Caco-2 (cell line): ENCODE data around the gene SLC18A2. TPM values are rescaled to one million over a fixed set of nuclear protein-coding genes. Genes with fewer than 3 reads are reported as not detected.

Experiments
- BruUV-seq: library from RNA; stranded (reverse); fragments of 400-500 nt; replicated peaks from 2 replicates; lab custom pipeline; 2021; lab: Mats Ljungman, UMichigan
- CTCF ChIA-PET: fragments of 300-600 bp; sonication (Branson Sonifier 250); formaldehyde crosslinking; loops from one replicate; lab custom pipeline; 2022; ENCODE audit warnings: antibody characterized with exemption; lab: Charles Lee
- POLR2A ChIA-PET: fragments of 300-600 bp; sonication (Branson Sonifier 250); formaldehyde crosslinking; loops from one replicate; lab custom pipeline; 2022; ENCODE audit warnings: antibody characterized with exemption; lab: Charles Lee
- DNase-seq, 2 experiments: peaks; one replicate each; pipeline versions ENCODE4 v3.0.0 to v3.0.0-alpha.2; 2020 to 2022
- H3K27me3 ChIP-seq: replicated peaks from 2 replicates; pipeline ENCODE4 v1.6.0; 2011; ENCODE audit warnings: low read length; ENCODE audit not compliant: control insufficient read depth, insufficient read depth
- H3K36me3 ChIP-seq: 2 replicates; pipeline ENCODE4 v1.5.1; 2011; ENCODE audit warnings: low read length; ENCODE audit not compliant: control insufficient read depth, insufficient read depth
- H3K4me1 ChIP-seq: fragments of 250-450 bp; sonication (Bioruptor Pico); 2 replicates; pipeline ENCODE4 v1.5.1; 2020; ENCODE audit warnings: mild to moderate bottlenecking
- H3K4me3 ChIP-seq: 2 replicates; pipeline ENCODE4 v1.5.1; 2011; ENCODE audit warnings: low read depth, mild to moderate bottlenecking, control low read depth, low read length
- H3K9me3 ChIP-seq: fragments of 250-450 bp; sonication (Bioruptor Pico); 2 replicates; pipeline ENCODE4 v1.5.1; 2020; ENCODE audit warnings: mild to moderate bottlenecking, moderate library complexity
- H3K27ac Mint-ChIP-seq: one replicate; pipeline ENCODE4 v1.8.0; 2022; ENCODE audit warnings: mixed read lengths; ENCODE audit not compliant: unreplicated experiment
- H3K27me3 Mint-ChIP-seq: one replicate; pipeline ENCODE4 v1.8.0; 2022; ENCODE audit warnings: mixed read lengths; ENCODE audit not compliant: insufficient read depth, unreplicated experiment
- H3K36me3 Mint-ChIP-seq: one replicate; pipeline ENCODE4 v1.8.0; 2022; ENCODE audit warnings: mild to moderate bottlenecking, mixed read lengths; ENCODE audit not compliant: insufficient read depth, unreplicated experiment
- H3K4me1 Mint-ChIP-seq: one replicate; pipeline ENCODE4 v1.8.0; 2022; ENCODE audit warnings: low read depth, mixed read lengths; ENCODE audit not compliant: unreplicated experiment
- H3K4me3 Mint-ChIP-seq: one replicate; pipeline ENCODE4 v1.8.0; 2022; ENCODE audit warnings: mild to moderate bottlenecking, moderate library complexity, mixed read lengths; ENCODE audit not compliant: unreplicated experiment
- H3K9me3 Mint-ChIP-seq: one replicate; pipeline ENCODE4 v1.8.0; 2022; ENCODE audit warnings: mixed read lengths; ENCODE audit not compliant: unreplicated experiment
- intact Hi-C: fragments of 100-400 bp; cut with micrococcal nuclease; formaldehyde crosslinking; loops from one replicate; pipeline ENCODE4 v1.10.0; 2022; ENCODE audit not compliant: unreplicated experiment
- total RNA-seq: library from RNA; stranded (reverse); gene quantifications from 2 replicates; pipeline ENCODE4 v1.2.3, GENCODE V29; 2022
- TF ChIP-seq, protein P1 (sequence below), 2 experiments: fragments of 200-600 bp in 1 of 2; IDR thresholded peaks; 1 replicate in 1 of 2; 2 replicates in 1 of 2; pipeline versions ENCODE4 v1.5.1 to v1.8.0; 2011 to 2022; ENCODE audit warnings: antibody characterized with exemption in 1 of 2, control low read depth in 1 of 2, inconsistent platforms in 1 of 2, low read depth in 1 of 2, low read length in 1 of 2, mild to moderate bottlenecking in 1 of 2, moderate library complexity in 1 of 2; ENCODE audit not compliant: insufficient read depth in 1 of 2, severe bottlenecking in 1 of 2, unreplicated experiment in 1 of 2

SLC18A2 gene
- total RNA-seq, 1 experiment from 2014 or later, result not detected

DNA sequence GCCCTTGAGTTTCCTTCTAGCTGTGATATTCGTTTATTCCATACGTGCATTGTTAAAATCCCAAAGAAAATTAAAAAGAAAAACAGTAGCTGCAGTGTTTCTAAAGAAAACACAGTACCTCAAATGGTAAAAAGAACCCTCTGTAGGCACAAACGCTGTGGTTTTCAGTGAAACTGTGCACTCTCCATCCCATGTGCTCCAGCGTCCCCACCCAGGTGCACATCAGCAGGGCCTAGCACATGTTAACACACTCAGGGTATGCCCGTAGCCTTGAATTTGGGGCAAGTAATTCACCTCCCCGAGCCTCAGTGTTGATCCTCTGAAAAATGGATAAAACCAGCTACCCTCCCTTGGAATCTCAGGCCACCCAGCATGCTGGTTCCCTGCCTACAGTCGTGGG, 9.5 kb downstream of the SLC18A2 start:
- intact Hi-C loops, result no loop called here
- Histone ChIP-seq H3K9me3 (no peaks in the 10 kb centered on the region), H3K27me3 (no peaks in the 10 kb centered on the region), H3K4me1 (no peaks in the 10 kb centered on the region), H3K36me3 (no peaks in the 10 kb centered on the region), H3K4me3 (no peak overlapping the region)
- no TSS peak for BruUV-seq
- ChIA-PET POLR2A (no interaction called here), CTCF (no interaction called here)
- H3K27ac Mint-ChIP-seq, result no peak overlapping the region
- no peak overlapping the region for H3K4me3 Mint-ChIP-seq
- H3K36me3 Mint-ChIP-seq, result no peaks in the 10 kb centered on the region
- TF ChIP-seq, protein P1, sequence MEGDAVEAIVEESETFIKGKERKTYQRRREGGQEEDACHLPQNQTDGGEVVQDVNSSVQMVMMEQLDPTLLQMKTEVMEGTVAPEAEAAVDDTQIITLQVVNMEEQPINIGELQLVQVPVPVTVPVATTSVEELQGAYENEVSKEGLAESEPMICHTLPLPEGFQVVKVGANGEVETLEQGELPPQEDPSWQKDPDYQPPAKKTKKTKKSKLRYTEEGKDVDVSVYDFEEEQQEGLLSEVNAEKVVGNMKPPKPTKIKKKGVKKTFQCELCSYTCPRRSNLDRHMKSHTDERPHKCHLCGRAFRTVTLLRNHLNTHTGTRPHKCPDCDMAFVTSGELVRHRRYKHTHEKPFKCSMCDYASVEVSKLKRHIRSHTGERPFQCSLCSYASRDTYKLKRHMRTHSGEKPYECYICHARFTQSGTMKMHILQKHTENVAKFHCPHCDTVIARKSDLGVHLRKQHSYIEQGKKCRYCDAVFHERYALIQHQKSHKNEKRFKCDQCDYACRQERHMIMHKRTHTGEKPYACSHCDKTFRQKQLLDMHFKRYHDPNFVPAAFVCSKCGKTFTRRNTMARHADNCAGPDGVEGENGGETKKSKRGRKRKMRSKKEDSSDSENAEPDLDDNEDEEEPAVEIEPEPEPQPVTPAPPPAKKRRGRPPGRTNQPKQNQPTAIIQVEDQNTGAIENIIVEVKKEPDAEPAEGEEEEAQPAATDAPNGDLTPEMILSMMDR (IDR thresholded peaks at IDR 0.05; ENCODE audit: insufficient read depth in 1 of 2, low read depth in 1 of 2, low read length in 1 of 2, severe bottlenecking in 1 of 2, unreplicated experiment in 1 of 2), result no peak
- no peaks in the 10 kb centered on the region for H3K9me3 Mint-ChIP-seq
- peaks cover 5% of the 10 kb centered on the region for H3K27me3 Mint-ChIP-seq
- no peaks in the 10 kb centered on the region for H3K4me1 Mint-ChIP-seq
- DNase-seq, result no peak

DNA sequence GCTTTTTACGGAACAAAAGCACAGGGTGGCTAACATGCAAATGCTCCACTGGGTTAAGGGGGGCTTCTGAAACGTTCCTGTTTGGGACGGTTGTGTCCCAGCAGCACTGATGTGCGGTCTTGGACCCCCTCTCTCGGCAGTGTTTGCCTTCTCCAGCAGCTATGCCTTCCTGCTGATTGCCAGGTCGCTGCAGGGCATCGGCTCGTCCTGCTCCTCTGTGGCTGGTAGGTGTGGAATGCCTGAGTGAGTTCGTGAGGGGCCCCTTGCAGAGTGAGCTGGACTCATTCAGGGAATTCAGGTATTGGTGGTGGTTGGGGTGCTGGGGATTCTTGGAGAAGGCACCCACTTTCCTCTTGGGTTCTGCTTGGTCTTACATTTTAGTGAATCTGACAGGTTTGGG, 13.0 kb downstream of the SLC18A2 start:
- DNase-seq, result no peak
- H3K9me3 ChIP-seq, result no peaks in the 10 kb centered on the region
- H3K4me3 ChIP-seq, result no peak overlapping the region
- TF ChIP-seq, protein P1 (IDR thresholded peaks at IDR 0.05; ENCODE audit: insufficient read depth in 1 of 2, low read depth in 1 of 2, low read length in 1 of 2, severe bottlenecking in 1 of 2, unreplicated experiment in 1 of 2), result no peak
- Mint-ChIP-seq H3K9me3 (no peaks in the 10 kb centered on the region), H3K4me1 (no peaks in the 10 kb centered on the region), H3K27me3 (peaks cover 11% of the 10 kb centered on the region), H3K36me3 (no peaks in the 10 kb centered on the region), H3K27ac (no peak overlapping the region), H3K4me3 (no peak overlapping the region)
- ChIA-PET CTCF (no interaction called here), POLR2A (no interaction called here)
- H3K27me3 ChIP-seq, result no peaks in the 10 kb centered on the region
- H3K4me1 ChIP-seq, result no peaks in the 10 kb centered on the region
- BruUV-seq, result no TSS peak
- intact Hi-C loops, result no loop called here
- no peaks in the 10 kb centered on the region for H3K36me3 ChIP-seq

DNA sequence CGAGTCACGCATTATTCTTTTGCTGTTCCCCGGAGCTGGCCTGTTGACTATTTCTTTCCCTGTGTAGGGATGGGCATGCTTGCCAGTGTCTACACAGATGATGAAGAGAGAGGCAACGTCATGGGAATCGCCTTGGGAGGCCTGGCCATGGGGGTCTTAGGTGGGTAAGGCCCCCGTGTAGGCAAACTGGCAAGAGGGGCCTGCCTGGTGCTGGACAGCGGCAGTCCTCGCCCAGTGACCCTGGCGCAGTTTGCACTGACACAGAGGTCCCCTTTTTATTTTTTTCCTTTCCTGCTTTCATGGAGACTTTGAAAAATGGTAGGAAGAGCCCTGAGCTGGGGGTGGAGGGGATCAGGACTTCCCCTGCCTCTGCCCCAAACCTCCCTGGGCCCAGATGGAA, 13.4 kb downstream of the SLC18A2 start:
- Histone ChIP-seq H3K4me3 (no peak overlapping the region), H3K36me3 (no peaks in the 10 kb centered on the region), H3K4me1 (no peaks in the 10 kb centered on the region), H3K9me3 (no peaks in the 10 kb centered on the region), H3K27me3 (no peaks in the 10 kb centered on the region)
- Mint-ChIP-seq H3K4me3 (no peak overlapping the region), H3K27ac (no peak overlapping the region), H3K36me3 (no peaks in the 10 kb centered on the region), H3K4me1 (no peaks in the 10 kb centered on the region), H3K9me3 (no peaks in the 10 kb centered on the region), H3K27me3 (peaks cover 8% of the 10 kb centered on the region)
- CTCF ChIA-PET, result no interaction called here
- TF ChIP-seq, protein P1 (IDR thresholded peaks at IDR 0.05; ENCODE audit: insufficient read depth in 1 of 2, low read depth in 1 of 2, low read length in 1 of 2, severe bottlenecking in 1 of 2, unreplicated experiment in 1 of 2), result no peak
- no peak for DNase-seq
- POLR2A ChIA-PET, result no interaction called here
- no TSS peak for BruUV-seq
- intact Hi-C loops, result no loop called here
